Astrocyte (in vitro differentiated cells and primary cell): ENCODE measurements around the gene CLEC16A. TPM values are rescaled to one million over a fixed set of nuclear protein-coding genes. Genes with fewer than 3 reads are reported as not detected.

ENCODE experiments used
- DNase-seq: peaks from one replicate; pipeline ENCODE4 v3.0.0-alpha.2; 2010; ENCODE audit warnings: low read depth
- FAIRE-seq: peaks from 2 replicates; lab custom pipeline; 2011; peaks lifted over from hg19 to GRCh38; lab: Jason Lieb, UNC
- H2AFZ ChIP-seq: 2 replicates; pipeline ENCODE4 v1.6.0; 2012; ENCODE audit warnings: low read depth, low read length, inconsistent platforms
- H3K27ac ChIP-seq: 2 replicates; pipeline ENCODE4 v1.5.1; 2011; ENCODE audit warnings: low read depth, low read length, inconsistent platforms
- H3K27me3 ChIP-seq: 2 replicates; pipeline ENCODE4 v1.6.0; 2011; ENCODE audit warnings: low read length, inconsistent platforms; ENCODE audit not compliant: insufficient read depth
- H3K36me3 ChIP-seq: 2 replicates; pipeline ENCODE4 v1.5.1; 2011; ENCODE audit warnings: low read length, inconsistent platforms; ENCODE audit not compliant: insufficient read depth
- H3K4me1 ChIP-seq: 2 replicates; pipeline ENCODE4 v1.5.1; 2011; ENCODE audit warnings: low read length, inconsistent platforms; ENCODE audit not compliant: insufficient read depth
- H3K4me2 ChIP-seq: 2 replicates; pipeline ENCODE4 v1.6.0; 2012; ENCODE audit warnings: low read length, inconsistent platforms
- H3K4me3 ChIP-seq: 2 replicates; pipeline ENCODE4 v1.5.1; 2011; ENCODE audit warnings: low read depth, mild to moderate bottlenecking, low read length, inconsistent platforms; ENCODE audit not compliant: insufficient read depth
- H3K79me2 ChIP-seq: 2 replicates; pipeline ENCODE4 v1.6.0; 2012; ENCODE audit warnings: mild to moderate bottlenecking, low read length, inconsistent platforms; ENCODE audit not compliant: insufficient read depth
- H3K9ac ChIP-seq: 2 replicates; pipeline ENCODE4 v1.6.0; 2012; ENCODE audit warnings: mild to moderate bottlenecking, low read length, inconsistent platforms
- H3K9me3 ChIP-seq: 2 replicates; pipeline ENCODE4 v1.5.1; 2012; ENCODE audit warnings: low read depth, mild to moderate bottlenecking, low read length, inconsistent platforms; ENCODE audit not compliant: insufficient read depth
- H4K20me1 ChIP-seq: 2 replicates; pipeline ENCODE4 v1.6.0; 2012; ENCODE audit warnings: low read length, inconsistent platforms; ENCODE audit not compliant: insufficient read depth
- H3K27ac Mint-ChIP-seq: one replicate; pipeline ENCODE4 v1.8.0; 2021; ENCODE audit warnings: mild to moderate bottlenecking, mixed read lengths; ENCODE audit not compliant: unreplicated experiment
- H3K27me3 Mint-ChIP-seq: one replicate; pipeline ENCODE4 v1.8.0; 2021; ENCODE audit warnings: low read depth, mixed read lengths; ENCODE audit not compliant: unreplicated experiment
- H3K36me3 Mint-ChIP-seq: one replicate; pipeline ENCODE4 v1.8.0; 2021; ENCODE audit warnings: low read depth, mixed read lengths; ENCODE audit not compliant: unreplicated experiment
- H3K4me1 Mint-ChIP-seq: one replicate; pipeline ENCODE4 v1.8.0; 2021; ENCODE audit warnings: low read depth, mixed read lengths; ENCODE audit not compliant: unreplicated experiment
- H3K4me3 Mint-ChIP-seq: one replicate; pipeline ENCODE4 v1.8.0; 2021; ENCODE audit warnings: mild to moderate bottlenecking, moderate library complexity, mixed read lengths; ENCODE audit not compliant: unreplicated experiment
- H3K9me3 Mint-ChIP-seq: one replicate; pipeline ENCODE4 v1.8.0; 2021; ENCODE audit warnings: mild to moderate bottlenecking, mixed read lengths; ENCODE audit not compliant: unreplicated experiment
- CTCF ChIP-seq: IDR thresholded peaks from 2 replicates; pipeline ENCODE4 v1.5.1; 2011; ENCODE audit warnings: low read depth, mild to moderate bottlenecking, inconsistent platforms, low read length, moderate library complexity; ENCODE audit not compliant: insufficient read depth
- EZH2 ChIP-seq: IDR thresholded peaks from 2 replicates; pipeline ENCODE4 v1.6.1; 2012; ENCODE audit warnings: mild to moderate bottlenecking, low read length, inconsistent platforms; ENCODE audit not compliant: insufficient read depth
- total RNA-seq: library from RNA; stranded (reverse); gene quantifications from 2 replicates; pipeline ENCODE4 v1.2.1, GENCODE V29; 2021

The CLEC16A gene
- total RNA-seq, 1 donor from 2014 or later = 31.7 TPM

DNA sequence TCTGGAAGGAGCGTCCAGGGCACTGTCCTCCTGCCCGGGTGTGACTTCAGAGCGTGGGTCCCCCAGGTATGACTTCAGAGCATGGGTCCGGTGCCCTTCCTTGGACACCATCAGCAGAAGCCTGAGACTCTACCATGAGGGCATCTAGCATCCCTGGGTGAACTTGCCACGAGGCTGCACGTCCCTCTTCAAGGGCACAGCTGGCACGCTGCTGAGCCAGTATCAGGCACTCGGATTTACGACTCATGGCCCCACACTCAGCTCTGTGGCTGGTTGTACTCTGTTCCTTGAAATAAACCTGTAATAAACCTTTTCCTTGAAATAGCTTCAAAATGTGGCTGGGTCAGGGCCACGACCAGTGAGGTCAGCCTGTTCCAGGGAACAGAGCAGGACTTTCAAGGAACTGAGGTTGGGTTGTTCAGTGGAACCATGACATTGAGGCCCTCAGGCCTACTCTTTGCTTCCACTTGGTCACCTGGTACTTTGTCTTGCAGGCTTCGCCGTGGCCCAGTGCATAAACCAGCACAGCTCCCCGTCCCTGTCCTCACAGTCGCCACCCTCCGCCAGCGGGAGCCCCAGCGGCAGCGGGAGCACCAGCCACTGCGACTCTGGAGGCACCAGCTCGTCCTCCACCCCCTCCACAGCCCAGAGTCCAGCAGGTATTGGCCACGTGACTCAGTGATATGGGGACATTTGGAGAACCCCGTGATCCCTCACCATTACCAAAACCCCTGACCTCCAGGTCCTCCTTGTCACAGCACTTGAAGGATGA lies 221.7 kb downstream of the CLEC16A start:
- H3K36me3 Mint-ChIP-seq = peaks cover 21% of the 10 kb centered on the region
- H3K4me1 Mint-ChIP-seq = peaks cover 13% of the 10 kb centered on the region
- Histone ChIP-seq H3K27ac (no peak overlapping the region), H3K9ac (no peak overlapping the region), H3K9me3 (no peaks in the 10 kb centered on the region), H2AFZ (no peak overlapping the region), H3K79me2 (no peaks in the 10 kb centered on the region), H3K4me2 (no peak overlapping the region), H4K20me1 (peaks cover 13% of the 10 kb centered on the region), H3K4me1 (peaks cover 3% of the 10 kb centered on the region), H3K36me3 (peaks cover 2% of the 10 kb centered on the region), H3K4me3 (no peak overlapping the region), H3K27me3 (no peaks in the 10 kb centered on the region)
- H3K4me3 Mint-ChIP-seq = no peak overlapping the region
- no peaks in the 10 kb centered on the region for H3K9me3 Mint-ChIP-seq
- H3K27me3 Mint-ChIP-seq = no peaks in the 10 kb centered on the region
- H3K27ac Mint-ChIP-seq = no peak overlapping the region
- no peak for TF ChIP-seq EZH2
- no peak for TF ChIP-seq CTCF
- DNase-seq (no peak), FAIRE-seq (no peak)

DNA sequence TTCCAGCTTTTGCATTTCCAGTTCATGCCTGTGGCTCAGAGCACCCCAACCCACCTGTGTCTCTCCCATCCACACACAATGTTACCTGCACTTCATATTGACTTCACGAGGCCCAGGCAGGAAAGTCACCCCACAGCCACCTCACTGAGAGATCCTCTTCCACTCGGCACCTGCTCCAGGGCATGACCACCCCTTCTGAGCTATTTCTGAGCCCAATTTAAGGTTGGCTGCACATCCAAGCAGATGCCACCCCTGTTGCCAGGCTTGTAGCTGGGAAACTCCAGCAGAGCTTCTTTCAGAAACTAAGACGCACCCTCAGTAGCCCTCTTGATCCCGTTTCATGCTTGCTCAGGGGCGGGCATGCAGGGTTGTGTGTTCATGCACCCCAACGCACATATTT lies 223.2 kb downstream of the CLEC16A start:
- Mint-ChIP-seq H3K9me3 (no peaks in the 10 kb centered on the region), H3K4me1 (peaks cover 5% of the 10 kb centered on the region), H3K4me3 (no peak overlapping the region), H3K36me3 (peaks cover 23% of the 10 kb centered on the region), H3K27me3 (no peaks in the 10 kb centered on the region), H3K27ac (no peak overlapping the region)
- no peak for DNase-seq
- no peak for TF ChIP-seq EZH2
- TF ChIP-seq CTCF = no peak
- H3K4me3 ChIP-seq = no peak overlapping the region
- H3K4me1 ChIP-seq = no peaks in the 10 kb centered on the region
- H3K9me3 ChIP-seq = no peaks in the 10 kb centered on the region
- peaks cover 2% of the 10 kb centered on the region for H3K36me3 ChIP-seq
- no peak overlapping the region for H3K9ac ChIP-seq
- H3K79me2 ChIP-seq = no peaks in the 10 kb centered on the region
- peaks cover 12% of the 10 kb centered on the region for H4K20me1 ChIP-seq
- no peak overlapping the region for H3K27ac ChIP-seq
- no peak overlapping the region for H2AFZ ChIP-seq
- FAIRE-seq = no peak
- no peak overlapping the region for H3K4me2 ChIP-seq
- no peaks in the 10 kb centered on the region for H3K27me3 ChIP-seq
